ENCODE measurements around the gene LTK. TPM values are rescaled to one million over a fixed set of nuclear protein-coding genes. Genes with fewer than 3 reads are reported as not detected.
A peak's percentile ranks its signal among the peaks of the same experiment; 100 is the strongest.

Gene LTK
- polyA plus RNA-seq, 4 donors = 1.7 to 2.4 (median 2.0) TPM

DNA sequence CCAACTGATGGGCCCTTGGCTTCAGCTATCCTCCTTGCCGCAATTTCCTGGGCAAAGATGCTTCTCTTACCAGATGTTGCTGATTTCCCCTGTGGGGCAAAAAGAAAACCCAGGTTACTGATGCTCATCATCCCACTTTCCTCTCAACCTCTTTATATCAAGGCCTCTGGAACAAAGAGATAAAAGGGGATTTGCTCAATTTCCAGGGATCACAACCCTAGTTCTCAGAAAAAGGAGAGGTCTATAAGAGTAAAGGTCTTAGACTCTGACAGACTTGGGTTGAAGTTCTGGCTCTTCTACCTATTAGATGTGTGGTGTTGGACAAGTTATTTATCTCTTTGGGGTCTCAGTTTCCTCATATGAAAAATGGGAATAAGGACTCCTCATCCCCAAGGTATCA is 21.9 kb upstream of the LTK start:
- no peak for DNase-seq (ENCODE audit: low read depth in 4 of 4, low spot score in 3 of 4)

DNA sequence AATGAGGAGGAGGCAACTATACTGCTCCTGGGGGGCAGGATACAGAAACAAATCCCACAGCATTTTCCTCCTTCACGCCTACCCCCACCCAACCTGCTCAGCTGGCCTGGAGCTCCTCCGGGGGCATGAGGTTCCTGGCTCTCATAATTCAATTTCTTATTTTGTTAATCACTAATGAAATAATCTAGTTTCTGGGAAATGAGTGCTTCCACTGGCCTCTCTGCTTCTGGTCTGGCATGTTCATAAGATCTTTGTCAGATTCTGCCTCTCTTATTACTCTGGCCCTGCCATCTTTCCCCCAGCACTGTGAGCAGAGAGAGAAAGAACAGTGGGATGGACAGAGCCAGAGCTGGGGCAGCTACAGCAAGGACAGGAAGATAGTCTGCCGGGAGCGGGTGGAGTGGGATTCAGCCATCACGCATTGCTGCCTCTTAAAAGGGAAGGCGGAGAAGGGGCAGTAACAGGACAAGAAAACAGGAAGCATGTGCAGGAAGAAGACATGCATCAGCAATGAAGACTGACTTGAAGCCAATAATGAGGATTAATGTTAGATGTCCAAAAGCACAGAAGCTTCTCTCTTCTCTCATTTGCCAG is 16.8 kb upstream of the LTK start:
- no peak for DNase-seq (ENCODE audit: low read depth in 4 of 4, low spot score in 3 of 4)

DNA sequence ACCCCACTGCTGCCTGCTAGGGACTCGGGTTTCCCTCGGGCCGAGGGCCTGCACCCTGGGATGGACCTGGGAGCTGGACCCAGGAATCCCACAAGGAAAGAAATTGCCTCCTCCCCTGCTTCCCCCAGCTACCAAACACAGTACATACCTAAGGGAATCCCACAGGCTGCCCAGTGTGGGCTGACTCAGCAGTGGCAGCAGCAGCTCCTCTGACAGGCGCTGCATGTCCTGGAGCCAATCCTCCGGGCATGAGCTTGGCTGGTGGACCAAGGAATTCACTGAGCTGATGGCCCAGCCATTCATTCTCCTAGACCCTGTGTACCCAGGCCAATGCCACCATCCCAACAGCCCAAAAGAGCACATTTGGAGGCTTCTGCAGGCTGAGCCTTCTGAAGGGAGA is 9.5 kb upstream of the LTK start:
- DNase-seq (ENCODE audit: low read depth in 4 of 4, low spot score in 3 of 4) = no peak

DNA sequence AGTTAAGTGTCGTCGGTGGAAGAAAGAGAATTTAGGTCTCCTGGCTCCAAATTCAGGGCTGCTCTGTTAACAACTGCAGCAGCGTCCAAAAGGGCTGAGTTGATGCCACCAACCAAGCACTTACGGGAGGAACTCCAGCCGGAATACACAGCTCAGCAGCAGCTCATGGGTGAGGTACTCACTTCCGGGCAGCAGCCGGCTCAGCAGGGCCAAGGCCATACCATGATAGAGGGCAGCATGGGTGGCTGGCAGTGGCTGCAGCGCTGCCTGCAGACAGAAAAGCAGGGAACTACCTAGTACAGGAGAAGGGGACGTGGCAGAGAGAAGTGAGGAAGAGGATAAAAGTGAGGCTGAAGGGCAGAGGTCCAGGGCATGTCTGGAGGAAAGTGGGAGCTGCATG is 8.0 kb upstream of the LTK start:
- no peak for DNase-seq (ENCODE audit: low read depth in 4 of 4, low spot score in 3 of 4)

- no peak for DNase-seq (ENCODE audit: low read depth in 4 of 4, low spot score in 3 of 4)
Observed at GRCh38 chr15:41520636-41521035, 7.0 kb upstream of the LTK start.

- no peak for DNase-seq (ENCODE audit: low read depth in 4 of 4, low spot score in 3 of 4)
Observed at GRCh38 chr15:41517895-41518449, 4.3 kb upstream of the LTK start.

DNA sequence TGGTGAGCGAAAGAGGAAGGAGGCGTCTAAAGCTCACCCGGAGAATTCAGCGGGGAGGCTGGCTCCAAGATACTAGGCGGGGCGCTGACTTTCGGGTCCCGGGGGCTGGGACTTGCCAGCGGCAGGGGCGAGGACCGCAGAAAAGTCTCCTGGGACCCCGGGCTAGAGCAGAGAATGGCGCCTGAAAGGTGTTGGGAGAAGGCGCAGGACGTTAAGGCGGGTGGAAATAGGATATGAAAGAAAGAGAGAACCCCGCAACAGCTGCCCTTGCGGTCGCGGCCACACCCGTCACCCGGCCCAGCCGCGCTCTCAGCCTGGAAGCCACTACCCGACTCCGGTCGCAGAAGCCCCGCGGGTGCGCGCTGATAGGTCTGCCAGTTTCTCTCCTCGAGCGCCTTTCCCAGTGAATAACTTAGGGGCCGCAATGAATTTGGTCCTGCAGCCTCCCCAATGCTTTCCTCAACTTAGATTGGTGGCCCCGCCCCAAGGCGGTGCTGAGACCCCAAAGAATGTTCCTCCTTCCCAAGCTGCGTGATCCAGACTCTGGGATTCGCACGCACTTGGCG is 604 bp downstream of the LTK start:
- peak in 1 of 4 donors; percentile 15 for DNase-seq (ENCODE audit: low read depth in 4 of 4, low spot score in 3 of 4)

DNA sequence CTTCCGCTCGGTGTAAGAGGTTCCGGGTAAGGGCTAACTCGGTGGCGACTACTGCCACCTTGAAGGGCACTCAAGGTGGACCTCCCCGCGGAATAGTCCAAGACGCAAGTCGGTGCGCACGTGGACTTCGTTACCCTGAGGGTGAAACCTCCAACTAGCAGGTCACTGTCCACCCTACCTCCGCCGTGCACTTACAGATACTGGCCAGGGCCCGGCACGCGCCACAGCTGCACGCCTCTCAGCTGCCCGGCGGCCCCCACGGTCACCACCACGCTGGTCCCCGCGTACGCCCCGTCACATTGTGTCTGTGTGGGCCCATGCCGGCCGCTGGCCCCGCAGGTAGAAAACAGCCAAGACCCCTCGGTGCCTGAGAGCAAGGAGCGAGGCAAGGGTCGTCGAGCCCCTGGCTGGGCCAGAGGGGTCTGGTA is 1.1 kb downstream of the LTK start:
- no peak for DNase-seq (ENCODE audit: low read depth in 4 of 4, low spot score in 3 of 4)

GRCh38 chr15:41511899-41512369 is 1.7 kb downstream of the LTK start:
- no peak for DNase-seq (ENCODE audit: low read depth in 4 of 4, low spot score in 3 of 4)

- no peak for DNase-seq (ENCODE audit: low read depth in 4 of 4, low spot score in 3 of 4)
Observed at GRCh38 chr15:41511331-41511898, 2.2 kb downstream of the LTK start.

DNA sequence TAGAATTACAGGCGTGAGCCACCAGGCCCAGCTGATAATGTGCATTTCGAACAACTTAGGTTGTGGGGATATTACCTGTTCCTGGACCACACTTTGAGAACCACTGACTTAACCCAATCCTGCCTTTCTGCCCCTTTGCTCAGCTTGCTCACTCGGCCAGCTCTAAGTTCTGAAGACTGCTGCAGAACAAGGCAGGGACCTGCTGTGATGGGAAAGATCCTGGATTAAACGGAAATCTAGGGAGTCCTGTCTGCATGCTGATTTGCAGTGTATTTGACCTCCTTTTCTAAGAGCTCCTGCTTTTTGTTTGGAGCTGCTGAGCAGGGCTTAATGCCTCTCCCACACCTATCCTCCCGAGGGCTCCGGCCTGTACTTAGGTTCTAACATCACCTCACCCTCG is 2.9 kb downstream of the LTK start:
- no peak for DNase-seq (ENCODE audit: low read depth in 4 of 4, low spot score in 3 of 4)

- DNase-seq (ENCODE audit: low read depth in 4 of 4, low spot score in 3 of 4) = no peak
Observed at GRCh38 chr15:41507820-41508290, 5.8 kb downstream of the LTK start.

GRCh38 chr15:41506796-41507341 is 6.8 kb downstream of the LTK start:
- DNase-seq (ENCODE audit: low read depth in 4 of 4, low spot score in 3 of 4) = no peak

GRCh38 chr15:41505776-41506175 is 7.9 kb downstream of the LTK start:
- no peak for DNase-seq (ENCODE audit: low read depth in 4 of 4, low spot score in 3 of 4)

DNA sequence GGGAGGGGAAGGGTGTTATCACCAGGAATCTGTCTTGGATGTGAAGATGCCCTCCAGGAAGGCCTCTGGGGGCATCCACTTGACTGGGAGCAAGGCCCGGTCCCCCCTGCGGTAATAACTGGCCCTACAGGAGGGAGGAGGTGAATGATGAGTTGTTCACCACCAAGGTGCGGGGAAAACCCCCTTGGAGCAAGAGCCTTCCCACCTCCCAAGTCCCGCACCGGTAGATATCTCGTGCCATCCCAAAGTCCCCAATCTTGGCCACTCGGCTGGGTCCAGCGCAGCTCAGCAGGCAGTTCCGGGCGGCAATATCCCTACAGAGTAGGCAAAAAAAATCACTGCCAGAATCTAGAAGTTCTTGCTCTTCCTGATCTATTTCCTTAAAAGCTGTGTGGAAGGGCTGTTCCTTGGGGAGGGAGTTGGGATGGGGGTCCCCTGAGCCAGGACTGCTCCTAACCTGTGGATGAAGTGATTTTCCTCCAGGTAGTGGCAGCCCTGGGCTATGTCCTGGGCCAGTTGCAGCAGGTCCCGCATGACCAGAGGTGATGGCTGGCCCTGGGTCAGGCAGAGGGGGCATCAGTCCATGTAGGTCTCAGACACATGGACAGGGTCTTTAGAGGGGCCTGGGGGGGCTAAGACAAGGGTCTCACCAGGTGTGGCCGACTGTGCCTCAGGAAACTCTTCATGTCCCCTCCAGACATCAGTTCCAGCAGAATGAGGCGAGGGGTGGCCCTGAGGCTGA is 8.7 kb downstream of the LTK start:
- no peak for DNase-seq (ENCODE audit: low read depth in 4 of 4, low spot score in 3 of 4)

DNA sequence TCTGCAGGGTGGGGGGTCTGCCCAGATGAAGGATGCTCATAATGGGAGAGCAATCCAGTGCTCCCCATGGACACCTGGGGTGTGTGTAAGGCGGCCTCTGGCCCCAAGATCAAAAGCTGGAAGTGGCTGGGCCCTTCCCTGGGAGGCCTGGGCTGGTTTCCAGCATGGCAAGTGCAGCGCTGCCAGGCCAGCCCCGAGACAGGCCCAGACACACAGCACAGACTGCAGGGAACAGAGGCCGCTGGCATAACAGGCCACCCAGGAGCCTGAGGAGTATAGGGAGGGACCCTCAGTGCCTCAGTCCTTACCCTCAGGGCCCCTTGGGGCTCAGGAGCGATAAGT is 10.0 kb downstream of the LTK start:
- DNase-seq (ENCODE audit: low read depth in 4 of 4, low spot score in 3 of 4) = no peak

DNA sequence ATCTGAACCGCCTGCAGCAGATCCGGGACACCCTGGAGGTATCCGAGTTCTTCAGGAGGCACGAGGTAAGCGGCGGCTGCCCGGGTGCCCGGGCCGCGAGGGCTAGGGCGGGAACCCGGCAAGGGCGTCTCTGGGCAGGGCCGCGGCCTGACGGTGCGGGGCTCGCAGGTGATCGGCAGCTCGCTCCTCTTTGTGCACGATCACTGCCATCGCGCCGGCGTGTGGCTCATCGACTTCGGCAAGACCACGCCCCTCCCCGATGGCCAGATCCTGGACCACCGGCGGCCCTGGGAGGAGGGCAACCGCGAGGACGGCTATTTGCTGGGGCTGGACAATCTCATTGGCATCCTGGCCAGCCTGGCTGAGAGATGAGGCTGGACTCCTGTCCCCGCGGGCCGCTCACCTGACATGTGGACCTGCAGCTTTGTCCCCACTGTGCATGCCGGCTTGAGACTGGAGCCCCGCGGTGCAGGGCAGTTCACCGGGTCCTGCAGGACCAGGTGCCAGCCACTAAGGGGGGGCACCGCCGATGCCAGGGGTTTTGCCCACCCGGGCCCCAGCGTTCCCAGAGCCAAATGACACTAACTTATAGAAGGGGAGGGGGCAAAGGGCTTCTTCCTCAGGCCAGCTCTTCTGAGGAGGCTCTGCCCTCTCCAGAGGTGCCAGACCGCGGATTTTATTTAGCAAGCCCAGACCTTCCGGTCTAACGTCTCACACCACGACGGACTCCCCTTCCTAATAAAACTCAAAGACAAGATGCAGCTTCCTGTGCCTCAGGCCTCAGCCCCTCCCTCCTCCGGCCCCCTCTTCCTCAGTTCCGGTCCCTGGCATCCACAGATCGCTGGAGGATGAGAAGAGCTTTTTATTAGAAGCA is 10.6 kb downstream of the LTK start:
- no peak for DNase-seq (ENCODE audit: low read depth in 4 of 4, low spot score in 3 of 4)

GRCh38 chr15:41501931-41502794 is 11.5 kb downstream of the LTK start:
- DNase-seq (ENCODE audit: low read depth in 4 of 4, low spot score in 3 of 4) = no peak

Measured in right renal pelvis (tissue), 4 donors.